NAMALWA (cell line): Measurements from ENCODE around the gene MAPK8IP3.
A peak's percentile ranks its signal among the peaks of the same experiment; 100 is the strongest.

Experiments used
- DNase-seq: peaks from one replicate; pipeline ENCODE4 v3.0.0-alpha.2; 2015; ENCODE audit warnings: low spot score

Gene MAPK8IP3, protein sequence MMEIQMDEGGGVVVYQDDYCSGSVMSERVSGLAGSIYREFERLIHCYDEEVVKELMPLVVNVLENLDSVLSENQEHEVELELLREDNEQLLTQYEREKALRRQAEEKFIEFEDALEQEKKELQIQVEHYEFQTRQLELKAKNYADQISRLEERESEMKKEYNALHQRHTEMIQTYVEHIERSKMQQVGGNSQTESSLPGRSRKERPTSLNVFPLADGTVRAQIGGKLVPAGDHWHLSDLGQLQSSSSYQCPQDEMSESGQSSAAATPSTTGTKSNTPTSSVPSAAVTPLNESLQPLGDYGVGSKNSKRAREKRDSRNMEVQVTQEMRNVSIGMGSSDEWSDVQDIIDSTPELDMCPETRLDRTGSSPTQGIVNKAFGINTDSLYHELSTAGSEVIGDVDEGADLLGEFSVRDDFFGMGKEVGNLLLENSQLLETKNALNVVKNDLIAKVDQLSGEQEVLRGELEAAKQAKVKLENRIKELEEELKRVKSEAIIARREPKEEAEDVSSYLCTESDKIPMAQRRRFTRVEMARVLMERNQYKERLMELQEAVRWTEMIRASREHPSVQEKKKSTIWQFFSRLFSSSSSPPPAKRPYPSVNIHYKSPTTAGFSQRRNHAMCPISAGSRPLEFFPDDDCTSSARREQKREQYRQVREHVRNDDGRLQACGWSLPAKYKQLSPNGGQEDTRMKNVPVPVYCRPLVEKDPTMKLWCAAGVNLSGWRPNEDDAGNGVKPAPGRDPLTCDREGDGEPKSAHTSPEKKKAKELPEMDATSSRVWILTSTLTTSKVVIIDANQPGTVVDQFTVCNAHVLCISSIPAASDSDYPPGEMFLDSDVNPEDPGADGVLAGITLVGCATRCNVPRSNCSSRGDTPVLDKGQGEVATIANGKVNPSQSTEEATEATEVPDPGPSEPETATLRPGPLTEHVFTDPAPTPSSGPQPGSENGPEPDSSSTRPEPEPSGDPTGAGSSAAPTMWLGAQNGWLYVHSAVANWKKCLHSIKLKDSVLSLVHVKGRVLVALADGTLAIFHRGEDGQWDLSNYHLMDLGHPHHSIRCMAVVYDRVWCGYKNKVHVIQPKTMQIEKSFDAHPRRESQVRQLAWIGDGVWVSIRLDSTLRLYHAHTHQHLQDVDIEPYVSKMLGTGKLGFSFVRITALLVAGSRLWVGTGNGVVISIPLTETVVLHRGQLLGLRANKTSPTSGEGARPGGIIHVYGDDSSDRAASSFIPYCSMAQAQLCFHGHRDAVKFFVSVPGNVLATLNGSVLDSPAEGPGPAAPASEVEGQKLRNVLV (N-terminal part only)

DNA sequence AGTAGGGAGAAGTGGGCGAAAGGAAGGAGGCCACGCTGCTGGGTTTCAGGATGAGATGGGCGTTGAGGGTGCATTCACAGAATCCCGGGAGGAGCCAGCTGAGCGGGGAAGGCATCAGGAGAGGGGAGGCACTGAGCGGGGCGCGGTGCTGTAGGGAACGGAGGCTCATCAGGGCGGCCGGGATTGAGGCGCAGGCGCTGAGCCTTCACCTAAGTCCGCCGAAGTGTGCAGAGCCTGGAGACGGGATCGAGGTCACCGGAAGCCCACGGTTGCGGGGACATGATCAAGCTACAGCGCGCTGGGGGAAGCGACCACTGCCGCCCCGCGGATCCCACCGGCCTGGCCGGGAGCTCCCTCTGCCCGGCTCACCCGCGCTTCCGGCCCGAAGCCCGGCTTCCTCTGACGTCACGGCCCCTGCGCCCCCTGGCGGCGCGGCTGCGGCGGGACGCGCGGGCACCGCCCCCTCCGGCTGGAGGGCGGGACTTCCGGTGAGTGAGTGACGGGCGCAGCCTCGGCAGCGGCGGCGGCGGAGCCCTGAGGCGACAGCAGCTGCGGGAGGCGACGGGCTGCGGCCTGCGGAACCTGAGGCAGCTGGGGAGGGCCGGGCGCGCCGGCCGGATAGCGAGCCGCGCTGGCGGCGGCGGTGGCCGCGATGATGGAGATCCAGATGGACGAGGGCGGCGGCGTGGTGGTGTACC, at the start of gene MAPK8IP3:
Gene MAPK8IP3 (plus strand): TSS at position 508 of the 698 bp plus-strand sequence. CDS start 145 bp downstream, at position 653.
- DNase-seq, result peak; percentile 93

DNA sequence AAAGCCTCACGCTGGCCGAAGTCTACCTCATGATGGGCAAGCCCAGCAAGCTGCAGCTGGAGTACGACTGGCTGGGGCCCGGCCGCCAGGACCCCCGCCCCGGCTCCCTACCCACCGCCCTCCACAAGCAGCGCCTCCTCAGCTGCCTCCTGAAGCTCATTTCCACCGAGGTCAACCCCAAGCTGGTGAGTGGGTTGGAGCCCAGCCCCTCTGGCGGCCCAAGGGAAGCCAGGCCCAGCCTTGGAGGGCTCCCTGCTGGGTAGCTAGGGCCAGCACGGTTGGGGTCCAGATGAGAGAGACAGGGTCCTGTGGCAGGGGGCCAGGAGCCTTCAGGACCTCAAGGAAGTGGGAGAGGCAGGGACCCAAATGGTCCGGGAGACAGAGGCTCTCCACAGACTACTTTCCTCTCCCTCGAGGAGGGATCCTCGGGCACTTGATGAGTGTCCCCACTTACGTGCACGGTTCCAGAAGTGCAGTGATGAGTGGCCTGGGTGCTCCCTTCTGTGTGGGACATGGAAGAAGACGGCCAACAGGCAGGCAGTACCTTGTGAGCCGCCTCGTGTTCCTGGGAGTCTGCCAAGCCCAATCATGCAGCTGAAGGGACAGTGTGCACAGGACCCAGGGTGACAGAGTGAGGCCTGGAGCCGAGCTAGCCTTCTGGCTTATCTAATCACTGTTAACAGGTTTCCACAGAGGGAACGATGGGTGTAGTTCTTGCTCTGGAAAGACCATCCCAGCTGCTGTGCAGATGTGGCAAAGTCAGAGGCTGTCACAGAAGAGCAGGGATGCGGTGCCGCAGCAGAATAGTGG, 49.0 kb upstream of the MAPK8IP3 start:
- no peak for DNase-seq

DNA sequence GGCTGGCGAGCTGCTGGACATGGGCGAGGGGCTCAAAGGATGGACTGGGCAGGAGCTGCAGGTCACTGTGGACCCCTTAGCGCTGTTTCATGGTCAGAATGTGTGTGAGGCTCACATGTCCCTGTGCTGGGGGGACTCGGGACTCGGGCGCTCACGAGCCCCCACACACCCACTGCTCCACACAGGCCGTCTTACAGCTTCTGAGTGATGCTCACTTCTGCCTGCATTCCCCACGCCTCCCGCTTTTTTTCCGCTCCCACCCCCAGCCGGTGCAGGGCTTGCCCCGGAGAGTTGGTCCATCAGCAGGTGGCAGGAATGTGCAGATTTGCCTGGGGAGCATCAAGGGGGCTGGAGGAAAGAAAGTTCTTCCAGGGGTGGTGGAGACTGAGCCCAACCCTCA, 48.2 kb upstream of the MAPK8IP3 start:
- no peak for DNase-seq

DNA sequence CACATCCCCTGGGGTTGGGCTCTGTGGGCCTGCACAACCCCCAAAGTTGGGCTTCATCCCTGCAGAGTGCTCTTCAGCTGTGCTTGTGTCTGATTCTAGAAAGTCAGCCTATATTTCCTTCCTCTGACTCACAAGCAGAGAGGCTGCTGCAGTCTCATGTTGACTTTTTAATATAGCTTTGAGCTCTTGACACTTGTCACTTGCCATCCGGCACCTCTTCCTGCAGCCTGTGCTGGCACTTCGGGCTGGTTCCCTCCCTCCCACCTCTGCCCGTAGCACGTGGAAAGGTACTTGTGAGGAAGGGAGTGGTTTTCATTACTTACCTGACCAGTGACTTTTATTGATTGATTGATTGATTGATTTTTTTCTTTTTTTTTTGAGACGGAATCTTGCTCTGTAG, 47.0 kb upstream of the MAPK8IP3 start:
- no peak for DNase-seq

DNA sequence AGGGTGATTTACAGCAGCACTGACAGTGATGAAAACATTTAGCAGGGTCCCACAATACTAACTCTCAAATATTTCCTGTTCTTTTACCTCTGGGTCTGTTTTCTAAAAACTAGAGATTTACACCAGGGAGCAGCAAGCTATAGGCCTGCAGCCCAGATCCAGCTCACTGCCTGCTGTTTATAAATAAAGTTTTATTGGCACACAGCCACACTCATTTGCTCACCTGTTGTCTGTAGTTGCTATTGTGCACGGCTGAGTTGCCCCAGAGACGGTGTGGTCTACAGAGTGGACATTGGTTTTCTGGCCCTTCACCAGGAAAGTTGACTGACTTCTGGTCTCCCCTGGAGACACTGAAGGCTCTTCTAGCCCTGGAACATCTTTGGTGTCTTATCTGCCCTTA, 44.2 kb upstream of the MAPK8IP3 start:
- no peak for DNase-seq

DNA sequence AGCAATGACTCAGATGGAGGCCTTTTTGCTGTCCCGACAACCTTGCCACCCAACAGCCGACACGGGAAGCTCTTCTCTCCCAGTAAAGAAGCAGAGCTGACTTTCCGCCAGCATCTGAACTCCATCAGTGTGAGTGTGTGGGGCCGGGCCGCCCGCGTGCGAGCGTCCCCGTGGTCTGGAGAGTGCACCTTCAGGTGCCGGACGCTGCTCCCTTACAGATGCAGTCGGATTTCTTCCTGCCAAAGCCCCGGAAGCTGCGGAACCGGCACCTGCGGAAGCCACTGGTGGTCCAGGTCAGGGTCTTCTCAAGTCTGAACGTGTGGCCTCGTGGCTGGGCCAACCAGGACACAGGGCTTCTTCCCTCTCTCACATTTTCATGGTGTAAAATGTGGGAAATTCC, 43.5 kb upstream of the MAPK8IP3 start:
- no peak for DNase-seq

DNA sequence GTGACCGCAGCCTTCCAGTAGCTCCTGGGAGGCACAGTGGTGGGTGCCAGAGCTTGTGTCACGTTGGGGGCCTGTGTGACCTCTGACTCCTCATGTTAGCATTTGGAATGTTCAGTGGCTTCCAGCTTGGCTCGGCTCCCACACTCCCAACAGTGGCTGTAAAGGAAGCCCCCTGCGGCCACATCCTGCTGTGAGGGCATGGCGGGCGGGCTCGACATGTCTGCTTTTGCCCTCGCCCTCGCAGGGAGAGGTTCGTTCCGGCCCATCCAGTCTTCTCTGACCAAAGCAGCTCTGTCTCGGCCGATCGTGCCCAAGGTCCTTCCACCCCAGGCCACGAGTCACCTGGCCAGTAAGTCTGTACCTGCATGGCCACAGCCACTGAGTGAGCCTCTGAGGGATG, 40.2 kb upstream of the MAPK8IP3 start:
- DNase-seq, result no peak

DNA sequence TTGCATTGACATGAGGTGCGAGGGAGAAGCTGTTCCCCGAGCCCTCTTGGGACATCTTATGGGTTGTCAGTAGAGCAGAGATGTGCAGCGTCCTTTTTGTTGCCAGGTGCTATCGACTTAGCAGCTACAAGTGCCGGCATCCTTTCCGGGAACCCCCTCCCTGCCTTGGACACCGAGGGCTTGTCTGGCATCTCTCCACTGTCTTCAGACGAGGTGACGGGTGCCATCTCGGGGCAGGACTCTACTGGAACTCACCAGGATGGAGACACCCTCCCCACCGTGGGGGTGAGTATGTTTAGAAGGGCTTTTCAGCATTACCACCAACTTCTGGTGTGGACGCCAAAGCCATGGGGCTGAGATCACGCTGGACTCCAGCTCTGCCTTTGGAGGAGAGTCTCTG, 39.7 kb upstream of the MAPK8IP3 start:
- DNase-seq, result no peak

DNA sequence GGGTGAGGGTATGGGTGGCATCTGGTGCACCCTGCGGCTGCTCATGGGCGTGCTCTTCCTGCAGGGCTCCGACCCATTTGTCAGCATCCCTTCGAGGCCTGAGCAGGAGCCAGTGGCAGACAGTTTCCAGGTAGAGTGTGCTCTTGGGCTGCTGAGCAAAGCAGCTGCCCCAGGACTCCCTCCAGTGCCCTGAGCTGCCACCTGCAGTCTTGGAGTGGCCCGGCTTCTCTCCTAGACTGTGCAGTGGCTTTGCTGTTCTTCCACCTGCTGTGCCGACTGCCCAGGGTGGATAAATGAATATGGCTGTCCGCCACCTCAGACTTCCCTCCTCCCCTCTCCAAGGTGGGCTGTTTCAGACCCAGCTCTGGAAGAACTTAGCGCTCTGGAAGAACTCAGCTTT, 38.7 kb upstream of the MAPK8IP3 start:
- no peak for DNase-seq

DNA sequence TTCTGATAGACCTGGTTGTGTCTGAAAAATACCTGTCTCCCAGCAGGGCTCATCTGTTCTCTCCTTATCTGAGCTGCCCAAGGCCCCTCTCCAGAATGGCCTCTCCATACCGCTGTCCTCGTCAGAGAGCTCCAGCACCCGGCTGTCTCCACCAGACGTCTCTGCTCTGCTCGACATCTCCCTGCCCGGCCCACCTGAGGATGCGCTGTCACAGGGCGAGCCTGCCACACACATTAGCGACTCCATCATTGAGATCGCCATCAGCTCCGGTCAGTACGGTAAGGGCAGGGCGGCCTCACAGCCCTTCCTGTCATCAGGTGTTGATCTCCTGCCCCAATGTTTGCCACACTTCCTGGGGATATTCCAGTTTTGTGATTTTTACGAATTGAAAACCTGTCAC, 38.1 kb upstream of the MAPK8IP3 start:
- DNase-seq, result no peak

DNA sequence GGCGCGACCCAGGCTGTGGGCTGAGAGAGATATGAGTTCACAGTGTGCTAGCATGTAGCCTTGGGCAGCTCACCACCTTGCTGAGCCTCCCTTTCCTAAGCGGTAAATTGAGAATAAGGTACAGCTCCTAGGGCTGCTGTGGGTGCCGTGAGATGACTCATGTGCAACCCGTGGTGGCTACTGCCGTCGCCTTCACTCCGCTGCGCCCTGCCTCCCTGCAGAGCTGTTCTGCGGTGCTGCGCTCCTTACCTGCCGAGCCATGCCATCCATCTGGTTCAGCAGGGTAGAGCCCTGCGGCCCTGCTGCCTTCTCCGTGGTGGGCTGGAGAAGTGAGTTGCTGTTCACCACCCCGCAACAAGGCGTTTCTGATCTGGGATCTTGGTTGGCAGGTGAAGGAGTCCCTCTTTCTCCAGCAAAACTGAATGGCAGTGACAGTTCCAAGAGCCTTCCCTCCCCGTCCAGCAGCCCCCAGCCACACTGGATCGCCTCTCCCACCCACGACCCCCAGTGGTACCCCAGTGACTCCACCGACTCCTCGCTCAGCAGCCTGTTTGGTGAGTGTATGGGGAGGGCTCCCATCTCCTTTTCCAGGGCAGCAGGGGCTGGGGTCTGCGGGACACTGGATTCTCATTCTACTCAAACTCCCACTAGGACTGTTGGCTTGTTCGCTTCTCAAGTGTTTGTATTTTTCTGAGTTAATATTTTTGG, 37.2 kb upstream of the MAPK8IP3 start:
- DNase-seq, result no peak

DNA sequence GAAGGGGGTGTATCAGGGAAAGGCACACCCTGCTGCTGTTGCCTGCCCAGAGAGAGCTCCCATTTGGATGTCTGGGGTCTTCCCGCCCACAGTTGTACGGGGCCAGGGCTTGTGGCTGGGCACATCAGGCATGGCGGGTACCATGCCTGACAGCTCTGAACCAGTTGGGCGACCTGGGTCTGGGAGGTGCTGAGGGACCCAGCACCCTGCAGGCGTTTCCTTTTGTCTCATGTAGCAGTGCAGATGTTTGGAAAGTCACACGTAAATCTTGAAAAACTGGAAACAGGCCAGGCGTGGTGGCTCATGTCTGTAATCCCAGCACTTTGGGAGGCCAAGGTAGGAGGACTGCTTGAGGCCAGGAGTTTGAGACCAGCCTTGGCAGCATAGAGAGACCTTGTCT, 36.3 kb upstream of the MAPK8IP3 start:
- no peak for DNase-seq

DNA sequence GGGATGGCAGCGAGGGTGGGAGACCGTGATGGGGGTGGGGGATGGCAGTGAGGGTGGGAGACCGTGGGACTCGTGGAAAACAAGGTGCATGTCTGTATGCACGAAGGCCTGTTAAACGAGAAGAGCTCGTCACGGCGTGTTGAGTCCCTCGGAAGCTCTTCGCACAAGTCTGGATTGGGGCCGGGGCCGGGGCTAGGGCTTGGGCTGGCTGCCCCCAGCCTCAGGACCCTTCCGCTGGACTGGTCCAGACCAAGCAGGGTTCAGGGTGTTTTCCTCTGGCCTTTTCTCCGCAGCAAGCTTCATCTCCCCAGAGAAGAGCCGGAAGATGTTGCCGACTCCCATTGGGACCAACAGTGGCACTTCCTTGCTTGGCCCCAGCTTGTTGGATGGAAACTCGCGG, 35.6 kb upstream of the MAPK8IP3 start:
- no peak for DNase-seq

DNA sequence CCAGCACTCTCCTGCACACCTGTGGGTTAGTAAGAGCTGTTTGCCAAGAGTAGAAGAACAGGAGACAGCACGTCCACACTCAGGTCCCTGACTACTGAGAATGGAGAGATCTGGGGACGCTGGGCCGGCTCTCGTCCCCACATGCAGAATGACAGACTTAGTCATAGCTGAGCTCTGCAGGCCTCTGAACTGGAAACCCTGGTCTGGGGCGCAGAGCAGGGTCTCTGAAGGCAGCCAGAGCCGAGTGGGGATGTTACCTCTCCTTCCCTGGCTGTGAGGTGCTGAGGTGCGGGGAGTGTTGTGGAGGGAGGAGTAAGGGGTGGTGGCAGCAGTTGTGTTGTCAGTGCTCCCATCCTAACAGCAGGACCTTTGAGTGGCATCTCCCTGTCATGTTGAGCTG, 35.1 kb upstream of the MAPK8IP3 start:
- no peak for DNase-seq

DNA sequence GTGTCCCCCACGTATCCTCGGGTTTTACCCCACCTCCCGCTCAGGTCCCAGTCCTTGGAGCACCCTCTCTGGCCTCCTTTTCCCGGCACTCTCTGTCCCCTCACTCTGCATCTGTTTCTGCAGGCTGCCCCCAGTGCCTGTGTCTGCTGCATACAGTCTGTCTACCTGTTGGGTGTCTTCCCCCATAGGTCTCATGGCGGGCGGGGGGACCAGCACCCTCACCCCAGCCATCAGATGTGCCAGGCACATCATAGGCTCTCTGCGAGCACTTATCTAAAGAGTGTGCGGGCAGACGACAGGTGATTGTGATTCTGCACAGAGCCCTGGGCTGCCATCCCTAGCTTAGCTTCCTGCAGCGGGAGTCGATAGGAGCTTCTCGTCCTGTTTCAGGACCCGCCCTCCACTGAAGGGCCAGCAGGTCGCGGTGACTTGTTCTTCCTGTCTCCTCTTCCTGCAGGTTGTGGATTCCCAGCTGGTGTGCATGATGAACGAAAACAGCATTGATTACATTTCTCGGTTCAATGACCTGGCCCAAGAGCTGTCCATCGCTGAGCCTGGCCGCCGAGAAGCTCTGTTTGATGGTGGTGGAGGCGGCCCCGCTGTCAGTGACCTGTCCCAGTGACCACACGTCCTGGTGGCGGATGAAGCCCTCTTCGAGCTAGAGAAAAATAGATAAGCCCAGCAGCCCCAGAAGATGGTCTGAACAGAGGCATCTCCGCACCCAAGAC, 32.4 kb upstream of the MAPK8IP3 start:
- DNase-seq, result no peak

DNA sequence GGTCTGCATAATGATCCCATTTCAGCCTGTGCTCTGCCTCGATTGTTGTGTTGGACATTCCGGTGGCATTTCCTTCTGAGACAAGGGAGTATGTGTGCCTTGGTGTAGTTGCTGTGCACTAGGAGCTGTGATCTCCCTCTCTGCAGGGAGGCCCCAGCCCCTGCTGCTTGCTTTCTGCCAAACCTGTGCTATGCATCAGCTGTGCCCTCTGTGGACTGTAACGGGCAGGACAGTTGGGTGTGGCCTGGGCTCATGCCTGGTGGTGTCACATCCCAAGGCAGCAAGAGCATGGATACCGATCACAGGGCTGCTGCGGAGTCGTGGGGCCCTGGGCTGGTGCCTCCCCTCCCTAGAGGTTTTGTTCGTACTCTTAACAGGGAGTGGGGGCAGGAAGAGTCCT, 31.7 kb upstream of the MAPK8IP3 start:
- no peak for DNase-seq

DNA sequence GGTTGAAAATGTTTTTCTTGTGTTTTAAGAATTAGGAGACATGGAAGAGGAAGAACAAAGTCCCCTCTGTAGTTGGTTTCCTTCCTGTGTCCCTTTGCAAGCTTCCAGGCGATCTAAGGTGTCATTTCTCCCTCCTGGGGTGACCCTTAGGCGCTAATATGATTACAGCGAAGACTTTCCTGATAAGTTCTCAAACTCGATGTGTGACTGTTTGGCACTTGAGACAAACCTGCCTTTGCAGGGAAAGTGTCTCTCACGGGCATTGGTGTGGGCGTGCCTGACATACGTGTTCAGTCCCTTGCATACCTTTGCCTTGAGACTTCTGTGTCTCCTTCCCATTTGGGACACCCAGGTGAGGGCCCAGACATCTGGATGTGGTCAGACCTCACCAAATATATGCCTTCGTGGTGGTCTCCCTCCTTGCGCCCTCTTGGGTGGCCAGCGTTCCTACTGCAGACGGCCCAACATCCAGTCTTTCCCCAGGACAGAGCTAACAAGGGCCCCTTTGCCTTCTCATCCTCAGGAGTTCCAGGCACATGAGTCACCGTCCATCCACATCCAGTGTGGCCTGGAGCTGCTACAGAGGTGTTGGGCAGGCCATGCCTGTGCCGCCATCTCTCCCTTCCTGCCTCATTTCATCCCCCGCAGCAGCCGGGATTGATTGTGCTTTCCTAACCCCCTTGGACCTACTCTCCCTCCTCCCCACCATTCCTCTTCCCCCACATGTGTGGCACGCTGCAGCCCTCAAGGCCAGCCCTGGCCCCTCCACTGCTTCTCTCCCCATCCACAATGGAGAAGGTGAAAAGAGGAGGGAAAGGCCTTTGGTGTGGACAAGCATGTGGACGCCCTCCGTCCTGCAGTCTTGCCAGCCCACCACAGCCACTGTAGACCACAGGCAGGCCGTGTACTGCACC, 31.0 kb upstream of the MAPK8IP3 start:
- no peak for DNase-seq

DNA sequence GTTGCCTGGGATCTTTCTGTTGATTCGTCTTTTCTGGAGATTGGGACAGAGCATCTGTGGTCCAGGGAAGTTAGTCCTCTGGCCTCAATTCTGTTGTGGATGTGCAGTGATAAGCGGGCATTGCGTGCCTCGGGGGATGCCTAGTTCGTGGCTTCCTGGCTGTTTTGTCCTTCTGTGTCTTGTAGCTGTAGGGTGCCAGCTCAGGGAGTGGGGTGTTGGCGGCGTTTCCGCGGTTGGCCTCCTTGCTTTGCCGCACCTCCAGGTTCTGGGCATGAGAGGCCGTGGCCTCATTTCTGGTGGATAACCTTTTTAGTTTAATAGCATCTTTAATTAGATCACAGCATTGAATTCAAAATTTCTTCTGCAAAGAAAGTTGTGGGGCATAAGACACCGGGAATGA, 29.3 kb upstream of the MAPK8IP3 start:
- DNase-seq, result no peak

DNA sequence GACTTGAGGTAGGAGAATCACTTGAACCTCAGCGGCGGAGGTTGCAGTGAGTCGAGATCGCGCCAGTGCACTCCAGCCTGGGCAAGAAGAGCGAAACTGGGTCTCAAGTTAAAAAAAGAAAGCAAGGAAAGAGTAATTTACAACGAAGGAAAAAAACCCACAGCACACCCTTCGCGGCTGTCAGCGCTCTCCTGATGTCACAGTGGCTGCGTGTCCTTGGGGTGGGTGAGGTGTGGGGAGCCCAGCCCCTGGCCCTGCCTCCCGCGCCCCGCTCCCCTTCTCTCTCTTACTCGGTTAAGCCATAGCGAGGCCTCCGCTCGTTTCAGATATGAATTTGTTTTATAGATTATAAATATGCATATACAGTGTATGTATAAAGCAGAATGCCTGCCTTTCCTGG, 28.7 kb upstream of the MAPK8IP3 start:
- DNase-seq, result no peak
